ENCODE measurements around the gene SLF1.

The SLF1 gene

GRCh38 chr5:94711785-94712184 lies 93.3 kb downstream of the SLF1 start:
- no peak for DNase-seq (ENCODE audit: low read depth)

- no peak for DNase-seq (ENCODE audit: low read depth)
Observed at GRCh38 chr5:94715768-94716167, 97.3 kb downstream of the SLF1 start.

DNA sequence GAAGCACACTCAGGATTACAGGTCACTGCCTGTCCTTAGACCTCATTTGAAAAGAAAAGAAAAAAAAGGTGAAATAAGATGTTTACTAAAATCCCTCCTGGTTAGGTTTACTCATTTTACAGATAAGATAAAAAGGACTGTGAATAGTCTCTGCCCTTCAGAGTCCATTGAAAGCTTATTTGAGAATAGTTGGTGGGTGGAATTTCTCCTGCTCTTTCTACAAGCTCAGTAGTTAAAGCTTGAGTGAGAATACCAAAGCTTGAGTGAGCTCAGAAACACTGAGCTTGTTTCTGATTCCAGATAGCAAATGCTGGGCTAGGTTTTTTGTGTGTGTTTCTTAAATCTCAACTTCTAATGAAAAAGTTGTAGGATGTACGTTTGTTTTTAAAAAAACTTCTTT lies 106.7 kb downstream of the SLF1 start:
- DNase-seq (ENCODE audit: low read depth): no peak

GRCh38 chr5:94731471-94731870 lies 113.0 kb downstream of the SLF1 start:
- no peak for DNase-seq (ENCODE audit: low read depth)

GRCh38 chr5:94736498-94736897 lies 118.0 kb downstream of the SLF1 start:
- DNase-seq (ENCODE audit: low read depth): no peak

GRCh38 chr5:94740286-94740685 lies 121.8 kb downstream of the SLF1 start:
- no peak for DNase-seq (ENCODE audit: low read depth)

- no peak for DNase-seq (ENCODE audit: low read depth)
Observed at GRCh38 chr5:94742852-94743251, 124.4 kb downstream of the SLF1 start.

DNA sequence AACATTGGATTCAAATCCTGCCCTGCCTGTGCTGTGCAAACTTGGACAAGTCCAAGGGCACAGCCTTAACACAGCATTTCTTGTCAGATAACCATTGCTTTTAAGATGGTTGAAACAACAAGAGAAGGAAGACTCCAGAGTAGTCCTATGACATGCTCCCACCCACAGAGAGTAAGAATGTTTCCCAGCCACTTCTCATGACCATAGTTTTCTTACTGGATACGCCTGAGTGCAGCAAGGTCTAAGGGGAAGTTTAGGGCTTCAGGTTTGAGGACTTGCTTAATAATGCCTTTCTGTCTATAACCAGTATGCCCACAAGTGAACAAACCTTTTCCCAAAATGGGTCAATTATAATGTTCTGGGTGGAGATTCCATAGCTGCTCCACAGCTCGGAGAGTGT lies 126.4 kb downstream of the SLF1 start:
- no peak for DNase-seq (ENCODE audit: low read depth)

DNA sequence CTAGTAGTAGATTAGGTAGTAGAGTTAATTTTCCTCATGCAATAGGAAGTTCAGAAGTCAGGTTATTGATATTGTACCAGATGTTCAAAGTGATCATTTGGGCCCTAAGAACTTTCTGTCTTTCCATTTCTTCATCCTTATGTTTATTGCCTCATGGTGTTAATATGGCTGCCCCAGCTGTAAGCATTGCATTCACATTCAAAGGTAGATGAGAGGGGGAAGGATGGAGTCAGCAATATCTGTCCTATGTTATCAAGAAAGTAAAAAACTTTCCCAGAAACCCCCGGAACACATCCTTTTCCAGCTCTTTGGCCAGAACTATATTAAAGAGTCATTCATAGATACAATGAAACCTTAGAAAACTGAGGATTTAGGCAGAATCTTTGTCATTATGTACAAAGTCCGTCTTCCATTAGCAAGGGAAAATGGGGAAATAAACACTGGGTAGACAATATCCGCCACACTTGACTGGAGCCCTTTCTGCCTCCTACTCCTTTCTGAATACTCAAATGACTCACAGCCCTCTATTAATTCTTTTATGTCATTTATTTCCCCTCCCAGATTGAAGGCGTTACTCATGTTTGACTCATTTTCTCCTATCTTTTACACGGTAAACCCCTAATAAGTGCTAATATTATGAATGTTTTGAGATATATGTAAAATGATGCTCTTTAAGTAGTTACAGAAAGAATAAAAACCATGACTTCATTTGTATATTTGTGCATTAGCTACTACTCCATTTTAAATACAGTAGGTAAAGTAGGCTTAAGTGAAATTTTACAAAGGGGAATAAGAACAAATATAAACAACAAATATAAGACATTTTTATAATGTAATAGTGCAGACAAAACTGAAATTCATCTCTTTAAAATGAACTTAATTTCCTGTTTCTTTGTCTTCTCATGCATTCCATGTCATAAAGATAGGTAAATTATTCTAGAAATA lies 127.6 kb downstream of the SLF1 start:
- DNase-seq (ENCODE audit: low read depth): no peak

DNA sequence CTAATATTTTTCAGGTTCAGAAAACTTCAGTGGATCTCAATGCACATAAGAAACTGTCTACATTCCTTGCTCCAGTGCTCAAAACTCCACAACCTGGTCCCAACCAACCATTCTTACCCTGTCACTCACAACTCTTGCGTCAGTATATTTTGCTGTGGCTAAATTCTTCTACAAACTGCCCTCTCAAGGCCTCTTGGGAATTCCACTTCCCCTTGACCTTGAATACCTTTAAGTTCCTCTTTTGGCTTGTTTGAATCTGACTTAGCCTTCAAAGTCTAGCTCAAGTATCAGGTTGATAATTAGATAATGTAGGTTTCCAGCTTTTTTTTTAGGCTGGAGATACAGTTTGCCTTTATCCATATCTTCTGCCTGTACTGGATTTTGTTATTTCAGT lies 128.3 kb downstream of the SLF1 start:
- no peak for DNase-seq (ENCODE audit: low read depth)

Data from fibroblast of the conjunctiva (primary cell).